SK-N-SH (cell line): ENCODE measurements around the gene GALNT17. TPM values are rescaled to one million over a fixed set of nuclear protein-coding genes. Genes with fewer than 3 reads are reported as not detected.

Source experiments
- CTCF ChIA-PET: fragments of 300-600, 350-600 bp; formaldehyde crosslinking; extraction: SDS; loops from one replicate; lab custom pipeline; 2021; lab: Yijun Ruan, JAX
- POLR2A ChIA-PET: fragments of 350-600 bp; sonication (Branson Sonifier 250); formaldehyde crosslinking; extraction: SDS; loops from one replicate; lab custom pipeline; 2020; ENCODE audit warnings: antibody characterized with exemption, inconsistent platforms; lab: Yijun Ruan, JAX
- DNase-seq: peaks from one replicate; pipeline ENCODE4 v3.0.0; 2012
- H2AFZ ChIP-seq: fragments of 200-600 bp; sonication (generic); 2 replicates; pipeline ENCODE4 v1.8.1; 2016; ENCODE audit warnings: antibody characterized with exemption, mild to moderate bottlenecking, low read depth
- H3F3A ChIP-seq: fragments of 200-600 bp; sonication (generic); replicated peaks from 2 replicates; pipeline ENCODE3; 2016; ENCODE audit warnings: antibody characterized with exemption, mild to moderate bottlenecking; ENCODE audit not compliant: insufficient read depth
- H3K27ac ChIP-seq, 2 experiments: fragments of 200-500 bp in 1 of 2; fragments of 200-600 bp in 1 of 2; sonication (Bioruptor generic) in 1 of 2; sonication (generic), shearing (Covaris generic) in 1 of 2; 2 replicates each; pipeline versions ENCODE4 v1.5.1 to v1.6.1; 2014 to 2016; ENCODE audit warnings: low read depth in 2 of 2, inconsistent platforms in 1 of 2, low read length in 1 of 2, mild to moderate bottlenecking in 1 of 2, mixed read lengths in 1 of 2
- H3K27me3 ChIP-seq: fragments of 200-600 bp; sonication (generic), shearing (Covaris generic); 2 replicates; pipeline ENCODE4 v1.6.1; 2016; ENCODE audit warnings: mixed run types; ENCODE audit not compliant: insufficient read depth
- H3K36me3 ChIP-seq, 2 experiments: fragments of 200-500 bp in 1 of 2; fragments of 200-600 bp in 1 of 2; sonication (Bioruptor generic) in 1 of 2; sonication (generic) in 1 of 2; replicated peaks in 1 of 2; 2 replicates each; pipeline versions ENCODE3 to v1.5.1; 2014 to 2016; ENCODE audit warnings: low read length in 1 of 2, mild to moderate bottlenecking in 1 of 2; ENCODE audit not compliant: insufficient read depth in 2 of 2, control insufficient read depth in 1 of 2
- H3K4me1 ChIP-seq, 2 experiments: fragments of 200-500 bp in 1 of 2; fragments of 200-600 bp in 1 of 2; sonication (Bioruptor generic) in 1 of 2; sonication (generic), shearing (Covaris generic) in 1 of 2; 2 replicates each; pipeline versions ENCODE4 v1.5.1 to v1.6.1; 2014 to 2016; ENCODE audit warnings: low read depth in 1 of 2, low read length in 1 of 2, mixed run types in 1 of 2; ENCODE audit not compliant: insufficient read depth in 2 of 2, control insufficient read depth in 1 of 2
- H3K4me2 ChIP-seq: fragments of 200-600 bp; sonication (generic), shearing (Covaris generic); 2 replicates; pipeline ENCODE4 v1.6.1; 2017; ENCODE audit warnings: mixed run types
- H3K4me3 ChIP-seq, 2 experiments: fragments of 200-500 bp in 1 of 2; fragments of 200-600 bp in 1 of 2; sonication (Bioruptor generic) in 1 of 2; sonication (generic), shearing (Covaris generic) in 1 of 2; 2 replicates each; pipeline versions ENCODE4 v1.5.1 to v1.8.1; 2014 to 2016; ENCODE audit warnings: low read depth in 2 of 2, inconsistent platforms in 1 of 2, low read length in 1 of 2, mild to moderate bottlenecking in 1 of 2, mixed read lengths in 1 of 2, moderate library complexity in 1 of 2
- H3K79me2 ChIP-seq: fragments of 200-600 bp; sonication (generic); 2 replicates; pipeline ENCODE4 v1.8.1; 2017; ENCODE audit warnings: mild to moderate bottlenecking; ENCODE audit not compliant: insufficient read depth
- H3K9ac ChIP-seq: fragments of 200-600 bp; sonication (generic); 2 replicates; pipeline ENCODE4 v1.6.1; 2017; ENCODE audit warnings: mixed run types
- H3K9me2 ChIP-seq: fragments of 200-600 bp; sonication (generic); 2 replicates; pipeline ENCODE4 v1.6.1; 2017; ENCODE audit warnings: mixed run types
- H3K9me3 ChIP-seq: fragments of 200-600 bp; sonication (generic); 2 replicates; pipeline ENCODE4 v1.6.1; 2017; ENCODE audit warnings: mixed run types, mild to moderate bottlenecking, moderate library complexity
- H4K20me1 ChIP-seq: fragments of 200-600 bp; sonication (generic); 2 replicates; pipeline ENCODE4 v1.6.1; 2017; ENCODE audit warnings: mild to moderate bottlenecking, mixed run types; ENCODE audit not compliant: insufficient read depth
- CTCF ChIP-seq: fragments of 200-600 bp; sonication (generic); IDR thresholded peaks from 2 replicates; pipeline ENCODE4 v1.6.1; 2017; ENCODE audit warnings: antibody characterized with exemption, mild to moderate bottlenecking, moderate library complexity
- EP300 ChIP-seq, 2 experiments: IDR thresholded peaks; 2 replicates each; pipeline versions ENCODE4 v1.4.0 to v1.6.1; 2012; ENCODE audit warnings: borderline replicate concordance in 1 of 2, low read depth in 1 of 2, low read length in 1 of 2
- FOSL2 ChIP-seq: IDR thresholded peaks from 2 replicates; pipeline ENCODE4 v1.4.0; 2012; ENCODE audit warnings: low read depth, mild to moderate bottlenecking, moderate library complexity, borderline replicate concordance
- FOXJ3 ChIP-seq: sonication (generic); formaldehyde crosslinking; IDR thresholded peaks from 2 replicates; pipeline ENCODE4 v1.5.1; 2020; ENCODE audit warnings: mild to moderate bottlenecking, missing genetic modification reagents
- FOXM1 ChIP-seq: IDR thresholded peaks from 2 replicates; pipeline ENCODE4 v1.4.0; 2012; ENCODE audit warnings: low read depth, mild to moderate bottlenecking
- GABPA ChIP-seq: IDR thresholded peaks from 2 replicates; pipeline ENCODE4 v1.4.0; 2012; ENCODE audit warnings: low read depth, mild to moderate bottlenecking
- GATA2 ChIP-seq: sonication (generic); formaldehyde crosslinking; IDR thresholded peaks from 2 replicates; pipeline ENCODE4 v1.5.0; 2020; ENCODE audit warnings: mild to moderate bottlenecking, missing genetic modification reagents
- JUND ChIP-seq: IDR thresholded peaks from 2 replicates; pipeline ENCODE4 v1.4.0; 2012
- NRF1 ChIP-seq: IDR thresholded peaks from 2 replicates; pipeline ENCODE4 v1.6.1; 2012; ENCODE audit warnings: low read depth, mild to moderate bottlenecking, low read length
- RCOR1 ChIP-seq: fragments of 150-350 bp; IDR thresholded peaks from 2 replicates; pipeline ENCODE4 v1.6.1; 2017; ENCODE audit warnings: antibody characterized with exemption, low read length
- SIN3A ChIP-seq: IDR thresholded peaks from 2 replicates; pipeline ENCODE4 v1.6.1; 2012; ENCODE audit warnings: low read depth, mild to moderate bottlenecking, low read length, moderate library complexity, borderline replicate concordance
- TEAD4 ChIP-seq: IDR thresholded peaks from 2 replicates; pipeline ENCODE4 v1.4.0; 2012; ENCODE audit warnings: mild to moderate bottlenecking, borderline replicate concordance; ENCODE audit not compliant: insufficient read depth
- WGBS: methylation state at CpG from one replicate; pipeline ENCODE4 v1.1.6; 2017; ENCODE audit warnings: low lambda C conversion rate; 5-methylcytosine and 5-hydroxymethylcytosine counted together
- polyA plus RNA-seq, 3 experiments: library from polyadenylated mRNA; depleted of rRNA; stranded (reverse); fragments of >200 nt; gene quantifications; 2 replicates each; pipeline ENCODE4 v1.2.3, GENCODE V29; 2012
- TF ChIP-seq, protein P1 (sequence below): fragments of 150-350 bp; IDR thresholded peaks from 2 replicates; pipeline ENCODE4 v1.6.1; 2017; ENCODE audit warnings: antibody characterized with exemption, low read length, low read depth, borderline replicate concordance
- TF ChIP-seq, protein P2 (sequence below): IDR thresholded peaks from 2 replicates; pipeline ENCODE4 v1.6.1; 2012; ENCODE audit warnings: mild to moderate bottlenecking, low read depth, low read length, moderate library complexity
- TF ChIP-seq, protein P3 (sequence below): IDR thresholded peaks from 2 replicates; pipeline ENCODE4 v1.4.0; 2012; ENCODE audit warnings: low read depth, borderline replicate concordance
- TF ChIP-seq, protein P4 (sequence below): fragments of 150-350 bp; IDR thresholded peaks from 2 replicates; pipeline ENCODE4 v1.6.1; 2016; ENCODE audit warnings: mild to moderate bottlenecking, low read depth, low read length

GALNT17 gene
- polyA plus RNA-seq, 1 of the 3 experiments (the other 2 are of a cell fraction) = not detected

GRCh38 chr7:71327946-71328345 lies 196.0 kb downstream of the GALNT17 start:
- TF ChIP-seq, protein P1, sequence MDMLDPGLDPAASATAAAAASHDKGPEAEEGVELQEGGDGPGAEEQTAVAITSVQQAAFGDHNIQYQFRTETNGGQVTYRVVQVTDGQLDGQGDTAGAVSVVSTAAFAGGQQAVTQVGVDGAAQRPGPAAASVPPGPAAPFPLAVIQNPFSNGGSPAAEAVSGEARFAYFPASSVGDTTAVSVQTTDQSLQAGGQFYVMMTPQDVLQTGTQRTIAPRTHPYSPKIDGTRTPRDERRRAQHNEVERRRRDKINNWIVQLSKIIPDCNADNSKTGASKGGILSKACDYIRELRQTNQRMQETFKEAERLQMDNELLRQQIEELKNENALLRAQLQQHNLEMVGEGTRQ = no peak
- TF ChIP-seq JUND = no peak
- TF ChIP-seq FOXJ3 = no peak
- TF ChIP-seq TEAD4 = no peak
- no peak for TF ChIP-seq EP300 (IDR thresholded peaks at IDR 0.05; ENCODE audit: borderline replicate concordance in 1 of 2, low read depth in 1 of 2, low read length in 1 of 2)
- TF ChIP-seq, protein P2, sequence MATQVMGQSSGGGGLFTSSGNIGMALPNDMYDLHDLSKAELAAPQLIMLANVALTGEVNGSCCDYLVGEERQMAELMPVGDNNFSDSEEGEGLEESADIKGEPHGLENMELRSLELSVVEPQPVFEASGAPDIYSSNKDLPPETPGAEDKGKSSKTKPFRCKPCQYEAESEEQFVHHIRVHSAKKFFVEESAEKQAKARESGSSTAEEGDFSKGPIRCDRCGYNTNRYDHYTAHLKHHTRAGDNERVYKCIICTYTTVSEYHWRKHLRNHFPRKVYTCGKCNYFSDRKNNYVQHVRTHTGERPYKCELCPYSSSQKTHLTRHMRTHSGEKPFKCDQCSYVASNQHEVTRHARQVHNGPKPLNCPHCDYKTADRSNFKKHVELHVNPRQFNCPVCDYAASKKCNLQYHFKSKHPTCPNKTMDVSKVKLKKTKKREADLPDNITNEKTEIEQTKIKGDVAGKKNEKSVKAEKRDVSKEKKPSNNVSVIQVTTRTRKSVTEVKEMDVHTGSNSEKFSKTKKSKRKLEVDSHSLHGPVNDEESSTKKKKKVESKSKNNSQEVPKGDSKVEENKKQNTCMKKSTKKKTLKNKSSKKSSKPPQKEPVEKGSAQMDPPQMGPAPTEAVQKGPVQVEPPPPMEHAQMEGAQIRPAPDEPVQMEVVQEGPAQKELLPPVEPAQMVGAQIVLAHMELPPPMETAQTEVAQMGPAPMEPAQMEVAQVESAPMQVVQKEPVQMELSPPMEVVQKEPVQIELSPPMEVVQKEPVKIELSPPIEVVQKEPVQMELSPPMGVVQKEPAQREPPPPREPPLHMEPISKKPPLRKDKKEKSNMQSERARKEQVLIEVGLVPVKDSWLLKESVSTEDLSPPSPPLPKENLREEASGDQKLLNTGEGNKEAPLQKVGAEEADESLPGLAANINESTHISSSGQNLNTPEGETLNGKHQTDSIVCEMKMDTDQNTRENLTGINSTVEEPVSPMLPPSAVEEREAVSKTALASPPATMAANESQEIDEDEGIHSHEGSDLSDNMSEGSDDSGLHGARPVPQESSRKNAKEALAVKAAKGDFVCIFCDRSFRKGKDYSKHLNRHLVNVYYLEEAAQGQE = no peak
- no peak for TF ChIP-seq RCOR1
- TF ChIP-seq, protein P3, sequence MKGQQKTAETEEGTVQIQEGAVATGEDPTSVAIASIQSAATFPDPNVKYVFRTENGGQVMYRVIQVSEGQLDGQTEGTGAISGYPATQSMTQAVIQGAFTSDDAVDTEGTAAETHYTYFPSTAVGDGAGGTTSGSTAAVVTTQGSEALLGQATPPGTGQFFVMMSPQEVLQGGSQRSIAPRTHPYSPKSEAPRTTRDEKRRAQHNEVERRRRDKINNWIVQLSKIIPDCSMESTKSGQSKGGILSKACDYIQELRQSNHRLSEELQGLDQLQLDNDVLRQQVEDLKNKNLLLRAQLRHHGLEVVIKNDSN = no peak
- no peak for TF ChIP-seq NRF1
- TF ChIP-seq SIN3A = no peak
- no peak for TF ChIP-seq CTCF
- no peak for TF ChIP-seq FOXM1
- no peak for TF ChIP-seq GABPA
- no peak for TF ChIP-seq GATA2 (CRISPR knock-in tag)
- TF ChIP-seq, protein P4, sequence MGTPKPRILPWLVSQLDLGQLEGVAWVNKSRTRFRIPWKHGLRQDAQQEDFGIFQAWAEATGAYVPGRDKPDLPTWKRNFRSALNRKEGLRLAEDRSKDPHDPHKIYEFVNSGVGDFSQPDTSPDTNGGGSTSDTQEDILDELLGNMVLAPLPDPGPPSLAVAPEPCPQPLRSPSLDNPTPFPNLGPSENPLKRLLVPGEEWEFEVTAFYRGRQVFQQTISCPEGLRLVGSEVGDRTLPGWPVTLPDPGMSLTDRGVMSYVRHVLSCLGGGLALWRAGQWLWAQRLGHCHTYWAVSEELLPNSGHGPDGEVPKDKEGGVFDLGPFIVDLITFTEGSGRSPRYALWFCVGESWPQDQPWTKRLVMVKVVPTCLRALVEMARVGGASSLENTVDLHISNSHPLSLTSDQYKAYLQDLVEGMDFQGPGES = no peak
- TF ChIP-seq FOSL2 = no peak
- no peaks in the 10 kb centered on the region; the same call in 1 of the 2 replicates for H3K9me3 ChIP-seq
- no peaks in the 10 kb centered on the region for H3K27me3 ChIP-seq
- H3K36me3 ChIP-seq = no peaks in the 10 kb centered on the region
- no peaks in the 10 kb centered on the region for H3F3A ChIP-seq
- 19% methylated on average over 5 of the region's 5 CpGs for WGBS
- H3K4me1 ChIP-seq = no peaks in the 10 kb centered on the region
- H3K27ac ChIP-seq = no peak overlapping the region
- DNase-seq = no peak
- H3K4me3 ChIP-seq = no peak overlapping the region
- no peak overlapping the region for H2AFZ ChIP-seq
- no peaks in the 10 kb centered on the region for H3K79me2 ChIP-seq
- H3K9me2 ChIP-seq = no peaks in the 10 kb centered on the region
- POLR2A ChIA-PET = no interaction called here
- H4K20me1 ChIP-seq = no peaks in the 10 kb centered on the region
- H3K9ac ChIP-seq = no peak overlapping the region
- CTCF ChIA-PET = interaction anchor here (2.0 kb wide), 1 partner anchor 10 kb away, joined by 6 read pairs; no protein-coding TSS in a partner anchor
- no peak overlapping the region for H3K4me2 ChIP-seq
